ENCODE data around the gene PSKH1.
"Not testable (repeated sequence)": the region's sequence is repeated elsewhere in the genome, so short reads cannot be mapped to it uniquely, and the experiment has no call there.

Gene PSKH1

GRCh38 chr16:67892375-67892774 lies 679 bp upstream of the PSKH1 start:
- no peak for DNase-seq

- no peak for DNase-seq
Measured at GRCh38 chr16:67893743-67894399, 817 bp downstream of the PSKH1 start.

GRCh38 chr16:67897231-67897630 lies 4.2 kb downstream of the PSKH1 start:
- no peak for DNase-seq

- no peak for DNase-seq
Measured at GRCh38 chr16:67901734-67902133, 8.7 kb downstream of the PSKH1 start.

- DNase-seq, result no peak
Measured at GRCh38 chr16:67902831-67903230, 9.8 kb downstream of the PSKH1 start.

GRCh38 chr16:67907397-67908180 lies 14.5 kb downstream of the PSKH1 start:
- no peak for DNase-seq

- no peak for DNase-seq
Measured at GRCh38 chr16:67909056-67909742, 16.1 kb downstream of the PSKH1 start.

- no peak for DNase-seq
Measured at GRCh38 chr16:67910158-67910557, 17.1 kb downstream of the PSKH1 start.

GRCh38 chr16:67914758-67915495 lies 21.9 kb downstream of the PSKH1 start:
- DNase-seq, result no peak

GRCh38 chr16:67915496-67915769 lies 22.4 kb downstream of the PSKH1 start:
- not testable (repeated sequence) for DNase-seq

GRCh38 chr16:67915831-67916723 lies 23.0 kb downstream of the PSKH1 start:
- DNase-seq, result no peak

- DNase-seq, result no peak
Measured at GRCh38 chr16:67917140-67917851, 24.2 kb downstream of the PSKH1 start.

- DNase-seq, result no peak
Measured at GRCh38 chr16:67917852-67918236, 24.8 kb downstream of the PSKH1 start.

- no peak for DNase-seq
Measured at GRCh38 chr16:67919622-67920221, 26.7 kb downstream of the PSKH1 start.

- DNase-seq, result no peak
Measured at GRCh38 chr16:67922221-67922620, 29.2 kb downstream of the PSKH1 start.

GRCh38 chr16:67922740-67923139 lies 29.7 kb downstream of the PSKH1 start:
- DNase-seq, result no peak

- DNase-seq, result no peak
Measured at GRCh38 chr16:67923414-67924116, 30.5 kb downstream of the PSKH1 start.

GRCh38 chr16:67924140-67924906 lies 31.3 kb downstream of the PSKH1 start:
- no peak for DNase-seq

GRCh38 chr16:67926181-67926750 lies 33.2 kb downstream of the PSKH1 start:
- peak; percentile 85 for DNase-seq

All from NCI-H1436 (cell line).